Heart left ventricle (tissue), 13 donors: Measurements from ENCODE around the gene AFF1.

Experiments used
- POLR2A ChIP-seq, 2 donors: fragments of 450-650 bp; IDR thresholded peaks; one replicate each; pipeline ENCODE4 v1.6.1; 2017; ENCODE audit warnings: antibody characterized with exemption in 2 of 2, mild to moderate bottlenecking in 2 of 2, moderate library complexity in 2 of 2
- TF ChIP-seq, protein P1 (sequence below), 12 donors: fragments of 200-600 bp; sonication (generic) in 4 of 12; IDR thresholded peaks; one replicate each; pipeline versions ENCODE4 v1.5.0 to v1.8.0; 2018 to 2022; ENCODE audit warnings: antibody characterized with exemption in 12 of 12, mild to moderate bottlenecking in 5 of 12
- donor health status: ischemic (EF 13 %, LVEDD 7.1; RV severe dilation, severe dysfunction).
- donor health status: DM: no; HTN: yes; CAD: no.
- donor health status: DM: no; HTN: no; CAD: no.
- donor health status: ischemic (EF 25% LVEDD 6.9; RV normal size, moderate dysfunction).
- donor health status: ischemic (EF 25% LVEDD 5.7; RV mildly dilated, moderate dysfunction).
- donor health status: ischemic (EF 35%, LVEDD 5.7; RV mildly dilated, moderate dysfunction).
- donor health status: nonischemic (EF 11% LVEDD 7.7; RV severe dilation, severe dysfunction).
- donor health status: DM: yes; HTN: yes; CAD: no.
- donor health status: PGD.
- donor health status: ischemic (EF 29% LVEDD 5.4; RV normal size, mild dysfunction).
- donor health status: nonischemic (EF 23%, LVEDD 6.1; RV moderate dilation, normal function).

DNA sequence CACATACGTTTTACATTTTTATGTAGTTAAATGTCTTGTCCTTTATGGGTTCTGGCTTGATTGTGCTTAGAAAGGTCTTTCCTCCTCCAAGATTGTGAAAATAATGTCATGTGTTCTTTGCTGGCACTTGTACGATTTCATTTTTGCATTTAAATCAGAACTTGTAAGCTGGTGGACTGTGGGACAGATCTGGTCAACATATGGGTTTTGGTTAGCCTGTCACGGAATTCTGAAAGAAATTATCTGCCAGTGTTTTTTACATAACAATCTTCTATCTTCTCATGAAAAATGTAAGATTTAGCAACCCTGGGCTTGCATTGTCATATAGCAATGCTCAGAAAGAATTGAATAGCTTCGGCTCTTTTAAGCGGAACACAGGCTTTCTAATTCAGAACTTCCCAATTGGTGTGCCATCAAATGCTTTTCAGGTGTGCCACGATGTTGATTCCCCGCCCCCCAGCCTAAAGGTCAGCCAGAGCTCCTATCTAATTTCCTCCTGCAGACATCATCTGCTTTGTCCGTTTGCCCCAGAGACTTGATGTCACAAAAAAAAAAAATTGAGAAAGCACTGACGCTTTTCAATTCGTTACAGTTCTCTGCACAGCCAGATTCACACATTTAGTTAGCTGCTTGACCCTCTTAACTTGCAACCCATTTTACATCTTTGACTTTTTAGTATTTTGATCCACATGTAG is 16.2 kb downstream of the AFF1 start:
- TF ChIP-seq POLR2A (IDR thresholded peaks at IDR 0.05): no peak
- TF ChIP-seq, protein P1, sequence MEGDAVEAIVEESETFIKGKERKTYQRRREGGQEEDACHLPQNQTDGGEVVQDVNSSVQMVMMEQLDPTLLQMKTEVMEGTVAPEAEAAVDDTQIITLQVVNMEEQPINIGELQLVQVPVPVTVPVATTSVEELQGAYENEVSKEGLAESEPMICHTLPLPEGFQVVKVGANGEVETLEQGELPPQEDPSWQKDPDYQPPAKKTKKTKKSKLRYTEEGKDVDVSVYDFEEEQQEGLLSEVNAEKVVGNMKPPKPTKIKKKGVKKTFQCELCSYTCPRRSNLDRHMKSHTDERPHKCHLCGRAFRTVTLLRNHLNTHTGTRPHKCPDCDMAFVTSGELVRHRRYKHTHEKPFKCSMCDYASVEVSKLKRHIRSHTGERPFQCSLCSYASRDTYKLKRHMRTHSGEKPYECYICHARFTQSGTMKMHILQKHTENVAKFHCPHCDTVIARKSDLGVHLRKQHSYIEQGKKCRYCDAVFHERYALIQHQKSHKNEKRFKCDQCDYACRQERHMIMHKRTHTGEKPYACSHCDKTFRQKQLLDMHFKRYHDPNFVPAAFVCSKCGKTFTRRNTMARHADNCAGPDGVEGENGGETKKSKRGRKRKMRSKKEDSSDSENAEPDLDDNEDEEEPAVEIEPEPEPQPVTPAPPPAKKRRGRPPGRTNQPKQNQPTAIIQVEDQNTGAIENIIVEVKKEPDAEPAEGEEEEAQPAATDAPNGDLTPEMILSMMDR (IDR thresholded peaks at IDR 0.05): no peak
